ENCODE data around the gene NIPBL. TPM values are rescaled to one million over a fixed set of nuclear protein-coding genes. Genes with fewer than 3 reads are reported as not detected.

The NIPBL gene
- total RNA-seq, 1 donor from 2014 or later: 67.9 TPM

GRCh38 chr5:36950586-36951457 is 74.3 kb downstream of the NIPBL start:
- TF ChIP-seq EZH2phosphoT487 (IDR thresholded peaks at IDR 0.05) (no peak), EZH2 (IDR thresholded peaks at IDR 0.05) (no peak), CTCF (IDR thresholded peaks at IDR 0.05) (no peak)
- Mint-ChIP-seq H3K4me1 (peaks cover 3% of the 10 kb centered on the region), H3K36me3 (peaks cover 5% of the 10 kb centered on the region), H3K27ac (no peak overlapping the region), H3K27me3 (ENCODE audit: insufficient read depth, low read depth) (peaks cover 1% of the 10 kb centered on the region), H3K9me3 (no peaks in the 10 kb centered on the region), H3K4me3 (no peak overlapping the region)
- Histone ChIP-seq H3K4me2 (no peak overlapping the region), H3F3A (ENCODE audit: low read depth) (no peaks in the 10 kb centered on the region), H3K4me3 (no peak overlapping the region), H4K20me1 (ENCODE audit: low read depth) (peaks cover 73% of the 10 kb centered on the region), H3K9me3 (ENCODE audit: low read depth) (no peaks in the 10 kb centered on the region), H3K4me1 (no peaks in the 10 kb centered on the region), H3K79me2 (ENCODE audit: low read depth) (peaks cover 98% of the 10 kb centered on the region), H3K36me3 (peaks cover 9% of the 10 kb centered on the region), H3K27me3 (no peaks in the 10 kb centered on the region), H3K9ac (no peak overlapping the region), H2AFZ (replicated peaks) (no peak overlapping the region), H3K27ac (no peak overlapping the region)
- no peak for DNase-seq (ENCODE audit: low spot score)

GRCh38 chr5:36953043-36953442 is 76.5 kb downstream of the NIPBL start:
- no peak overlapping the region for H3K4me2 ChIP-seq
- no peaks in the 10 kb centered on the region for H3K27me3 ChIP-seq
- peaks cover 82% of the 10 kb centered on the region for H3K79me2 ChIP-seq (ENCODE audit: low read depth)
- H3K9me3 ChIP-seq (ENCODE audit: low read depth): no peaks in the 10 kb centered on the region
- no peak for DNase-seq (ENCODE audit: low spot score)
- peaks cover 11% of the 10 kb centered on the region for H3K36me3 Mint-ChIP-seq
- H2AFZ ChIP-seq (replicated peaks): no peak overlapping the region
- H4K20me1 ChIP-seq (ENCODE audit: low read depth): peaks cover 50% of the 10 kb centered on the region
- H3K27ac ChIP-seq: no peak overlapping the region
- H3F3A ChIP-seq (ENCODE audit: low read depth): no peaks in the 10 kb centered on the region
- H3K27ac Mint-ChIP-seq: no peak overlapping the region
- no peak overlapping the region for H3K9ac ChIP-seq
- H3K4me3 ChIP-seq: no peak overlapping the region
- H3K4me1 Mint-ChIP-seq: no peaks in the 10 kb centered on the region
- no peaks in the 10 kb centered on the region for H3K9me3 Mint-ChIP-seq
- H3K36me3 ChIP-seq: peaks cover 9% of the 10 kb centered on the region
- H3K4me1 ChIP-seq: no peaks in the 10 kb centered on the region
- H3K27me3 Mint-ChIP-seq (ENCODE audit: insufficient read depth, low read depth): peaks cover 3% of the 10 kb centered on the region
- H3K4me3 Mint-ChIP-seq: no peak overlapping the region
- TF ChIP-seq EZH2phosphoT487 (IDR thresholded peaks at IDR 0.05): no peak
- no peak for TF ChIP-seq EZH2 (IDR thresholded peaks at IDR 0.05)
- no peak for TF ChIP-seq CTCF (IDR thresholded peaks at IDR 0.05)

- H2AFZ ChIP-seq (replicated peaks): no peak overlapping the region
- H3K4me2 ChIP-seq: no peak overlapping the region
- no peak overlapping the region for H3K27ac Mint-ChIP-seq
- H3K36me3 Mint-ChIP-seq: peaks cover 14% of the 10 kb centered on the region
- no peaks in the 10 kb centered on the region for H3K27me3 ChIP-seq
- no peak overlapping the region for H3K9ac ChIP-seq
- no peaks in the 10 kb centered on the region for H3K9me3 ChIP-seq (ENCODE audit: low read depth)
- DNase-seq (ENCODE audit: low spot score): no peak
- H4K20me1 ChIP-seq (ENCODE audit: low read depth): peaks cover 10% of the 10 kb centered on the region
- H3K4me1 ChIP-seq: no peaks in the 10 kb centered on the region
- H3K4me3 ChIP-seq: no peak overlapping the region
- peaks cover 40% of the 10 kb centered on the region for H3K79me2 ChIP-seq (ENCODE audit: low read depth)
- peaks cover 34% of the 10 kb centered on the region for H3K36me3 ChIP-seq
- H3K27ac ChIP-seq: no peak overlapping the region
- TF ChIP-seq EZH2 (IDR thresholded peaks at IDR 0.05): no peak
- TF ChIP-seq EZH2phosphoT487 (IDR thresholded peaks at IDR 0.05): no peak
- no peak for TF ChIP-seq CTCF (IDR thresholded peaks at IDR 0.05)
- no peaks in the 10 kb centered on the region for H3K4me1 Mint-ChIP-seq
- no peaks in the 10 kb centered on the region for H3K9me3 Mint-ChIP-seq
- no peak overlapping the region for H3K4me3 Mint-ChIP-seq
- no peaks in the 10 kb centered on the region for H3F3A ChIP-seq (ENCODE audit: low read depth)
- H3K27me3 Mint-ChIP-seq (ENCODE audit: insufficient read depth, low read depth): peaks cover 3% of the 10 kb centered on the region
Observed at GRCh38 chr5:36957953-36958537, 81.5 kb downstream of the NIPBL start.
